HG03060 (cell line): Measurements from ENCODE around the gene DDX6.
A peak's percentile ranks its signal among the peaks of the same experiment; 100 is the strongest.
"Not testable (repeated sequence)": the region's sequence is repeated elsewhere in the genome, so short reads cannot be mapped to it uniquely, and the experiment has no call there.

Experiments
- ATAC-seq: cut with Tn5 transposase; IDR thresholded peaks from one replicate; pipeline ENCODE4 v1.9.1; 2021; ENCODE audit warnings: low read depth, moderate number of reproducible peaks; ENCODE audit not compliant: unreplicated experiment

The DDX6 gene, protein sequence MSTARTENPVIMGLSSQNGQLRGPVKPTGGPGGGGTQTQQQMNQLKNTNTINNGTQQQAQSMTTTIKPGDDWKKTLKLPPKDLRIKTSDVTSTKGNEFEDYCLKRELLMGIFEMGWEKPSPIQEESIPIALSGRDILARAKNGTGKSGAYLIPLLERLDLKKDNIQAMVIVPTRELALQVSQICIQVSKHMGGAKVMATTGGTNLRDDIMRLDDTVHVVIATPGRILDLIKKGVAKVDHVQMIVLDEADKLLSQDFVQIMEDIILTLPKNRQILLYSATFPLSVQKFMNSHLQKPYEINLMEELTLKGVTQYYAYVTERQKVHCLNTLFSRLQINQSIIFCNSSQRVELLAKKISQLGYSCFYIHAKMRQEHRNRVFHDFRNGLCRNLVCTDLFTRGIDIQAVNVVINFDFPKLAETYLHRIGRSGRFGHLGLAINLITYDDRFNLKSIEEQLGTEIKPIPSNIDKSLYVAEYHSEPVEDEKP

GRCh38 chr11:118791111-118791960 lies at the start of gene DDX6:
Gene DDX6 (minus strand): TSS chr11:118791164. CDS start chr11:118786251, 4,913 bp downstream.
- ATAC-seq, result no peak

DNA sequence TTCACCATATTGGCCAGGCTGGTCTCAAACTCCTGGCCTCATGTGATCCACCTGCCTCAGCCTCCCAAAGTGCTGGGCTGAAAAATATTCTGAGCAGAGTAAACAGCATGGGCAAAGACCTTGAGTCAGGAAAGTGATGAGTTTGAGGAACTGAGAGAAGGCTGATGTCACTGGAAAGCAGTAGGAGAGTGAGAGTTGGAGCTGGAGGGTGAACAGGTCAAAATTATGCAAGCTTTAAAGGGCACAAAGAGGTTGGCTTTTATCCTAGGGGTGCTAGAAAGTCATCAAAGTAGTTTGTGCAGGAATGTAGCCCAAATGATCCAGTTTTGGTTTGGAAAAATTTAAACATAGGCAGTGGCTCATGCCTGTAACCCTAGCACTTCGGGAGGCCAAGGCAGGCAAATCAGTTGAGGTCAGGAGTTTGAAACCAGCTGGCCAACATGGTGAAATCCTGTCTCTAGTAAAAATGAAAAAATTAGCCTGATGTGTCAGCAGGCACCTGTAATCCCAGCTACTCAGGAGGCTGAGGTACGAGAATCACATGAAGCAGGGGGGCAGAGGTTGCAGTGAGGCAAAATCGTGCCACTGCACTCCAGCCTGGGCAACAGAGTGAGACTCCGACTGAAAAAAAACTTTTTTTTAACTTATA lies 48.1 kb upstream of the DDX6 start:
- ATAC-seq, result no peak

DNA sequence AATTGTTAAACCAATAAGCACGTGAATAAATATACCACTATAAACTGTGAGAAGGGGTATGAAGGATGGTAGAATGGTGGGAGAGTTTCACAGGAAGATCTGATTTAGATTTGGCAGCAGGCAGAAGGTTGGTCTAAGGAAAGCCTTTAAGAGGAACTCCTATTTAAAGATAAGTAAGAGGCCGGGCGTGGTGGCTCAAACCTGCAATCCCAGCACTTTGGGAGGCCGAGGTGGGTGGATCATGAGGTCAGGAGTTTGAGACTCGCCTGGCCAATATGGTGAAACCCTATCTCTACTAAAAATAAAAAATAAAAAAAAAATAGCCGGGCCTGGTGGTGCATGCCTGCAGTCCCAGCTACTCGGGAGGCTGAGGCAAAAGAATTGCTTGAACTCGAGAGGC lies 46.9 kb upstream of the DDX6 start:
- no peak for ATAC-seq

GRCh38 chr11:118834427-118835028 lies 43.6 kb upstream of the DDX6 start:
- no peak for ATAC-seq

DNA sequence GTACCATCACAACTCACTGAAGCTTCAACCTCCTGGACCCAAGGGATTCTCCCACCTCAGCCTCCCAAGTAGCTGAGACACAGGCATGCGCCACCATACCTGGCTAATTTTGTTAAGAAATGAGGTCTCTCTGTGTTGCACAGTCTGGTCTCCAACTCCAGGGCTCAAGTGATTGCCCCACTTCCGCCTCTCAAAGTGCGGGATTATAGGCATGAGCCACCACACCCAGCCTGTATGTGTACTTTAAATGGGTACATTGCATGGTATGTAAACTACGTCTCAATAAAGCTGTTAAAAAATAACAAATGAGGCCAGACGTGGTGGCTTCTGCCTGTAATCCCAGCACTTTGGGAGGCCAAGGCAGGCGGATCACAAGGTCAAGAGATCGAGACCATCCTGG lies 36.2 kb upstream of the DDX6 start:
- ATAC-seq, result no peak

DNA sequence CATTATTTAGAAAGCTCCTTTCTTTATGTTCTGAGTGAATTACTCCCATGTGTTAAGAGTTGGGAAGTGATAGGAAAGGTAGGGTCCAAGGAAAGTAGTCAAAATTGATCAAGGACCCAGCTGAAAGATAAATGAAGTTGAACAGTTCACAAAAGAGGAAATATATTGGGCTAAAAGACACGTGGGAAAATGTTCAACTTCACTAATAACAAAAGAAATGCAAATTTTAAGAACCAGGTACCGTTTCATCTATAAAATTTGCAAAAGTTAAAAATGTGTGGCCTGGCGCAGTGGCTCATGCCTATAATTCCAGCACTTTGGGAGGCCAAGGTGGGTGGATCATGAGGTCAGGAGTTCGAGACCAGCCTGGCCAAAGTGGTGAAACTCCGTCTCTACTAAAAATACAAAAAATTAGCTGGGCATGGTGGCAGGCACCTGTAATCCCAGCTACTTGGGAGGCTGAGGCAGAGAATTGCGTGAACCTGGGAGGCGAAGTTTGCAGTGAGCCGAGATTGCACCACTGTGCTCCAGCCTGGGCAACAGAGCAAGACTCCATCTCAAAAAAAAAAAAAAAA lies 32.1 kb upstream of the DDX6 start:
- ATAC-seq, result not testable (repeated sequence)

- ATAC-seq, result peak; percentile 88
Observed at GRCh38 chr11:118820412-118821357, 29.7 kb upstream of the DDX6 start.

DNA sequence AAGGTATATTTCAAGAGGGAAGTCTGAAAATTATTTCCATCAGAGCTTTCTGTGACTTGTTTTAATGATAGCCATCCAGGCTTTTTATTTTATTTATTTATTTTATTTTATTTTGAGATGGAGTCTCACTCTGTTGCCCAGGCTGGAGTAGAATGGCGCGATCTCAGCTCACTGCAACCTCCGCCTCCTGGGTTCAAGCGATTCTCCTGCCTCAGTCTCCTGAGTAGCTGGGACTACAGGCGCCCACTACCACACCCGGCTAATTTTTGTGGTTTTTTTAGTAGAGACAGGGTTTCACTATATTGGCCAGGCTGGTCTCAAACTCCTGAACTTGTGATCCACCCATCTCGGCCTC lies 29.0 kb upstream of the DDX6 start:
- ATAC-seq, result not testable (repeated sequence)

- ATAC-seq, result no peak
Observed at GRCh38 chr11:118819334-118820024, 28.5 kb upstream of the DDX6 start.

DNA sequence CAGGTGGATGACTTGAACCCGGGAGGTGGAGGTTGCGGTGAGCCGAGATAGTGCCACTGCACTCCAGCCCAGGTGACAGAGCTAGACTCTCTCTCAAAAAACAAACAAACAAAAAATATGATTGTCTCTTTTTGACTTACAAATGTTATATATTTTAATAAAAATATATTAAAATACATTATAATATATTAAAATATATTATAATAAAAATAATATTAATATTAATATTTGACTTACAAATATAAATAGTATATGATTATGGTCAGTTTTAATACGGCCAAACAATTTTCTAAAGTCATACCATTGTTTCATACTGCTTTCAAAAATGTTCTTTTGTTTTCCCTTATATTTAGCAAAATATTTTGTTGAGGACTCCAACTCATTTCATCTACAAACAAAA lies 27.2 kb upstream of the DDX6 start:
- ATAC-seq, result no peak

- ATAC-seq, result no peak
Observed at GRCh38 chr11:118813551-118813950, 22.6 kb upstream of the DDX6 start.

DNA sequence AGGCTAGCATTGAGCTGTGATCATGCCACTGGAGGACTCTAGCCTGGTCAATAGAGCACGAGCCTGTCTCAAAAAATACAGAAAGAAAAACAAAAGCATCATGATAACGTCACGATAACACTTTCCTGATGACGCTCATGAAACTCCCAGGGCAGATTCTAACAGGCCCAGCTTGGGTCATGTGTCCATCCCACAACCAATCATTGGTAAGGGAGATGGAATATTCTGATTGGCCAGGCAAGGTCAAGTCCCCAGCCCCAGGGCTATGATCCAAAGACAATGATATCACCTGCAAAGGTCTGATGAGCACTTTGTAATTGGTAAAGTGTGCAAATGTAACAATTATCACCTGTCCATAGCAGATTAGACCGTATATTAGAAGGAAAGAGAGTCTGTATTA lies 21.5 kb upstream of the DDX6 start:
- ATAC-seq, result no peak

DNA sequence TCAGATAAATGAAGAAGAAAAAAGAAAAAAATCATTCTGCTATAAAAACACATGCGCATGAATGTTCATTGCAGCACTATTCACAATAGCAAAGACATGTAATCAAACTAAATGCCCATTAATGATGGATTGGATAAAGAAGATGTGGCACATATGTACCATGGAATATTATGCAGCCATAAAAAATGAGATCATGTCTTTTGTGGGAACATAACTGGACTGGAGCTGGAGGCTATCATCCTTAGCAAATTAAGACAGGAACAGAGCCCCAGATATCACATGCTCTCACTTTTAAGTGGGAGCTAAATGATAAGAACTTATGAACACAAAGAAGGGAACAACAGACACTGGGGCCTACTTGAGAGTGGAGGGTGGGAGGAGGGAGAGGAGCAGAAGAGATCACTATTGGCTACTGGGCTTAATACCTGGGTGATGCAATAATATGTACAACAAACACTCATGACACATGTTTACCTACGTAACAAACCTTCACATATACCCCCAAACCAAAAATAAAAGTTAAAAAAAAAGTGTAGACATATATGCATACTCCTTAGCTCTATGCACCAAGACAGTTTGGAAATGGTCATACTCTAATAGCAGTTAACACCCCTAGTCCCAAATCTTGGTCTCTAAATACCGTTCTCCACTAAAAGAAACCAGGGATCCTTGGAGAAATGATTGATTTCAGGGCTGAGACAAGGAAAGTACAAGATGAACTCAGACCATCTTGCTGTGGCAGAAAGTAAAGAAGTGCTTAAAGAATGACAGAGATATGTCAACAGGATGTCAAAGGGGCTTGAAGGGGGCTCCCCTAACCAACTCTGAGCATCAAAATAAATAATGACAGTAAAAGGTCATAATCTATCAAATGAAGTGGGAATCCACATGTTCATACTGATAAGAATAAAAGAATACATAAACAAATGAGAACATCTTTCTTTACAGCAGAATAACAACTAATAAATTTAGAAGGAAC lies 17.1 kb upstream of the DDX6 start:
- ATAC-seq, result no peak

- no peak for ATAC-seq
Observed at GRCh38 chr11:118806400-118806799, 15.4 kb upstream of the DDX6 start.

- ATAC-seq, result no peak
Observed at GRCh38 chr11:118804094-118804493, 13.1 kb upstream of the DDX6 start.

GRCh38 chr11:118799372-118799771 lies 8.4 kb upstream of the DDX6 start:
- ATAC-seq, result no peak

GRCh38 chr11:118797510-118797909 lies 6.5 kb upstream of the DDX6 start:
- no peak for ATAC-seq
